ENCODE data around the gene MANF.

The MANF gene

GRCh38 chr3:51436998-51437639, 52.0 kb downstream of the MANF start:
- DNase-seq, result no peak

Data from activated naive CD4-positive, alpha-beta T cell treated with Interleukin-2 at 50 U/mL for 16 hours (primary cell).